CD4-positive, alpha-beta T cell treated with Interferon gamma for 1 hour (primary cell): ENCODE measurements around the gene NFYA.

Experiments used
- DNase-seq: peaks from one replicate; pipeline ENCODE4 v3.0.0-alpha.2; 2020

Gene NFYA

DNA sequence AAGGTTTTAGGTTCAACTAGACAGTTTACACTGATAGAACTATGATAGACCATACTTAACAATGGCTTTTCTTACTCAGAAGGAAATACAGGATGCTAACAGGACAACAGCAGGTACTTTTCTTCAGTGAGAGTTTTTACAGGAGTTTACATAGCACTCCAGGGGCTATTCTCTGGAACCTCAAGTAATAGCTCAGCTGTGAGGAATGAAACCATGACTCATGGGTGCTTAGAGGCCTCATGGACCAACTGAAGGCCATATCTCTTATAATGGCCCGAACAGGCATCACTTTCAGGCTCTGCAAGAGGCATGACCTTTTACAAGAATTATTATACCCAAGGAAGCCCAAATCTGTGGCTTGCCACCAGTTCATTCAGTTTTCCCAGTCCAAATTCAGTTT is 49.6 kb downstream of the NFYA start:
- DNase-seq = no peak

- DNase-seq = no peak
Measured at GRCh38 chr6:41122918-41123317, 50.1 kb downstream of the NFYA start.

DNA sequence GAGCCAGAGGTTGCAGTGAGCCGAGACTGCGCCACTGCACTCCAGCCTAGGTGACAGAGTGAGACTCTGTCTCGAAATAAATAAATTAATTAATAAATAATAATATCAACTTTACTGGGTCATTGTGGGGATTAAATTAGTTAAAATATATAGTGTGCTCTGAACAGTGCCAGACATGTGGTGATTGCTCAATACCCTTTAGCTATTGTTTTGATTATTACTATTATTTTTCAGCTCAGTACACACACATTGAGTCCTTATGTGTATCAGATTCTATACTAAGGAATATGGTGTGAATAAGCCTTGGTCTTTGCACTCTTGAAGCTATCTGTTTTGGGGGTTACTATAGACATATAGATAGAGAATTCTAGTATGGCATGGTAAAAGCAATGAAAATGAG is 52.5 kb downstream of the NFYA start:
- no peak for DNase-seq

- no peak for DNase-seq
Measured at GRCh38 chr6:41132254-41132653, 59.5 kb downstream of the NFYA start.

DNA sequence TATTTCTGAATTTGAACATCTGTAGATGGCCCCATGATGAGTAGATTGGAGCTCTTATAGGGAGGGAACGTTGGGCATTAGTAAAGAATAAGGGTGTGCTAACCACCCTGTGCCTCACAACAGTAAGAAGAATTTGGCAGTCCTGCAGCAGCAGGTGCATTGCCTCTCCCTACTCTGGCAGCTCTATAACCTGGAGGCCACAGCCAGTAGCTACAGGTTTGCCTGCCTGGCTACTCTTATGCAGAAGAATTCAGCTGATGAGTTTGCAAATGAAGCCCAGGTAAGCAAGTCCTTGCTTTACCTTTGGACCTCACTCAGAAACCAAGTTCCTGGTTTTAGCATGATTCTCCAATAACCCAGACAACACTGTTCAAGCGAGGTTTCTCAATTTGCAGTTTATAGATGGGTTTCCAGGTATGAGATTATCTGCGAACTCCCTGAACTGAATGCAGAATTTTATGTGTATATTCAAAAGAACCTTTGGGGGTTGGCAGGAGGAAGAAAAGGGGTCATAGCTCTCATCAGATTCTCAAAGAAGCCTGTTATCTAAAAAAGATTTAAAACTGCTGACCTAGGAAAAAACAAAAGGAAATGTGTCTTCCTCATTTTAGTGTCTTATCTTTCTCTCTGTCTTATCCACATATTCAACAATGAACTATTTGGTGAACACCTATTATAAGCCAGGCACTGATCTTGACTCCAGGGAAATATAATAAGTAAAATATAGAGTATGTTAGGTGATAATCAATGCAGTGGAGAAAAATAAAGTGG is 62.5 kb downstream of the NFYA start:
- DNase-seq = no peak

GRCh38 chr6:41136911-41137310 is 64.1 kb downstream of the NFYA start:
- no peak for DNase-seq

DNA sequence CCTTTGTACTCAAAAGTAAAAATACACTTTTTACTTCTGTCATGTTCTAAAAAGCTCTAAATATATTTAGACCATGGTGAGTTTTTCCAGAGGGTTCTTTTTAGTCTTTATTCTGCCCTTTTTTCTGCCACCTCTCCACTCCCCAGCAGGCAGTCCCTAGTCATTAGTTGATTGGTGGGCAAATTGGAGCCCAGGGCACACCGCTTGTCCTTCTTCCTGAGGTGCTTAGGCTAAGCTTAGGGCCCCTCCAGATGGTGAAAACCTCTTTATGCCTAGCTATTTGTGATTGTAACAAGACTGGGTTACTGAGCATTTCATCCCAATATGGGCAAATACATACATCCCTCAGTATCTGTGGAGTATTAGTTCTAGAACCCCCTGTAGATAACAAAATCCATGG is 75.1 kb downstream of the NFYA start:
- no peak for DNase-seq
